ENCODE results near the gene KASH5. TPM values are rescaled to one million over a fixed set of nuclear protein-coding genes. Genes with fewer than 3 reads are reported as not detected.

KASH5 gene
- total and polyA plus RNA-seq, 2 experiments from 2014 or later = 0.44 TPM; not detected in 1

DNA sequence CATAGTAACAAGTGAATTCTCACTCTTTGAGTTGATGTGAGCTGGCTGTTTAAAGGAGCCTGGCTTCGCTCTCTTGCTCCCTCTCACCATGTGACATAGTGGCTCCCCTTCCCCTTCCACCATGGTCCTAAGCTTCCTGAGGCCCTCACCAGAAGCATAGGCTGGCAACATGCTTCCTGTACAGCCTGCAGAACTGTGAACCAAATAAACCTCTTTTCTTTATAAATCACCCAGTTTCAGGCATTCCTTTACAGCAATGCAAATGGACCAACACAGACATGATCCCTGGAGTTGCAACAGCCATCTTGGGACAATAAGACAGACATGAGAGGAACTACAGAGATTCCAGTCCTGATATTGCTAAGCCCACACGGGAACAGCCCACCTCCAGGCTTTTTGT lies 38.5 kb upstream of the KASH5 start:
- H3F3A ChIP-seq (replicated peaks; ENCODE audit: low read depth) = 0 out of 2 replicates have a peak, but pooled peaks cover 10% of the 10 kb centered on the region
- H3K4me2 ChIP-seq = no peak overlapping the region
- TF ChIP-seq CTCF (conservative IDR thresholded peaks at IDR 0.05; ENCODE audit: low read depth in 2 of 2) = no peak
- no peak for TF ChIP-seq EZH2phosphoT487 (IDR thresholded peaks at IDR 0.05; ENCODE audit: unreplicated experiment)
- TF ChIP-seq, protein P1, sequence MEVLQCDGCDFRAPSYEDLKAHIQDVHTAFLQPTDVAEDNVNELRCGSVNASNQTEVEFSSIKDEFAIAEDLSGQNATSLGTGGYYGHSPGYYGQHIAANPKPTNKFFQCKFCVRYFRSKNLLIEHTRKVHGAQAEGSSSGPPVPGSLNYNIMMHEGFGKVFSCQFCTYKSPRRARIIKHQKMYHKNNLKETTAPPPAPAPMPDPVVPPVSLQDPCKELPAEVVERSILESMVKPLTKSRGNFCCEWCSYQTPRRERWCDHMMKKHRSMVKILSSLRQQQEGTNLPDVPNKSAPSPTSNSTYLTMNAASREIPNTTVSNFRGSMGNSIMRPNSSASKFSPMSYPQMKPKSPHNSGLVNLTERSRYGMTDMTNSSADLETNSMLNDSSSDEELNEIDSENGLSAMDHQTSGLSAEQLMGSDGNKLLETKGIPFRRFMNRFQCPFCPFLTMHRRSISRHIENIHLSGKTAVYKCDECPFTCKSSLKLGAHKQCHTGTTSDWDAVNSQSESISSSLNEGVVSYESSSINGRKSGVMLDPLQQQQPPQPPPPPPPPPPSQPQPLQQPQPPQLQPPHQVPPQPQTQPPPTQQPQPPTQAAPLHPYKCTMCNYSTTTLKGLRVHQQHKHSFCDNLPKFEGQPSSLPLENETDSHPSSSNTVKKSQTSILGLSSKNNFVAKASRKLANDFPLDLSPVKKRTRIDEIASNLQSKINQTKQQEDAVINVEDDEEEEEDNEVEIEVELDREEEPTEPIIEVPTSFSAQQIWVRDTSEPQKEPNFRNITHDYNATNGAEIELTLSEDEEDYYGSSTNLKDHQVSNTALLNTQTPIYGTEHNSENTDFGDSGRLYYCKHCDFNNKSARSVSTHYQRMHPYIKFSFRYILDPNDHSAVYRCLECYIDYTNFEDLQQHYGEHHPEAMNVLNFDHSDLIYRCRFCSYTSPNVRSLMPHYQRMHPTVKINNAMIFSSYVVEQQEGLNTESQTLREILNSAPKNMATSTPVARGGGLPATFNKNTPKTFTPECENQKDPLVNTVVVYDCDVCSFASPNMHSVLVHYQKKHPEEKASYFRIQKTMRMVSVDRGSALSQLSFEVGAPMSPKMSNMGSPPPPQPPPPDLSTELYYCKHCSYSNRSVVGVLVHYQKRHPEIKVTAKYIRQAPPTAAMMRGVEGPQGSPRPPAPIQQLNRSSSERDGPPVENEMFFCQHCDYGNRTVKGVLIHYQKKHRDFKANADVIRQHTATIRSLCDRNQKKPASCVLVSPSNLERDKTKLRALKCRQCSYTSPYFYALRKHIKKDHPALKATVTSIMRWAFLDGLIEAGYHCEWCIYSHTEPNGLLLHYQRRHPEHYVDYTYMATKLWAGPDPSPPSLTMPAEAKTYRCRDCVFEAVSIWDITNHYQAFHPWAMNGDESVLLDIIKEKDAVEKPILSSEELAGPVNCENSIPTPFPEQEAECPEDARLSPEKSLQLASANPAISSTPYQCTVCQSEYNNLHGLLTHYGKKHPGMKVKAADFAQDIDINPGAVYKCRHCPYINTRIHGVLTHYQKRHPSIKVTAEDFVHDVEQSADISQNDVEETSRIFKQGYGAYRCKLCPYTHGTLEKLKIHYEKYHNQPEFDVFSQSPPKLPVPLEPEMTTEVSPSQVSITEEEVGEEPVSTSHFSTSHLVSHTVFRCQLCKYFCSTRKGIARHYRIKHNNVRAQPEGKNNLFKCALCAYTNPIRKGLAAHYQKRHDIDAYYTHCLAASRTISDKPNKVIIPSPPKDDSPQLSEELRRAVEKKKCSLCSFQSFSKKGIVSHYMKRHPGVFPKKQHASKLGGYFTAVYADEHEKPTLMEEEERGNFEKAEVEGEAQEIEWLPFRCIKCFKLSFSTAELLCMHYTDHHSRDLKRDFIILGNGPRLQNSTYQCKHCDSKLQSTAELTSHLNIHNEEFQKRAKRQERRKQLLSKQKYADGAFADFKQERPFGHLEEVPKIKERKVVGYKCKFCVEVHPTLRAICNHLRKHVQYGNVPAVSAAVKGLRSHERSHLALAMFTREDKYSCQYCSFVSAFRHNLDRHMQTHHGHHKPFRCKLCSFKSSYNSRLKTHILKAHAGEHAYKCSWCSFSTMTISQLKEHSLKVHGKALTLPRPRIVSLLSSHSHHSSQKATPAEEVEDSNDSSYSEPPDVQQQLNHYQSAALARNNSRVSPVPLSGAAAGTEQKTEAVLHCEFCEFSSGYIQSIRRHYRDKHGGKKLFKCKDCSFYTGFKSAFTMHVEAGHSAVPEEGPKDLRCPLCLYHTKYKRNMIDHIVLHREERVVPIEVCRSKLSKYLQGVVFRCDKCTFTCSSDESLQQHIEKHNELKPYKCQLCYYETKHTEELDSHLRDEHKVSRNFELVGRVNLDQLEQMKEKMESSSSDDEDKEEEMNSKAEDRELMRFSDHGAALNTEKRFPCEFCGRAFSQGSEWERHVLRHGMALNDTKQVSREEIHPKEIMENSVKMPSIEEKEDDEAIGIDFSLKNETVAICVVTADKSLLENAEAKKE (CRISPR knock-in tag; IDR thresholded peaks at IDR 0.05) = no peak
- no peak for TF ChIP-seq POLR2AphosphoS5 (IDR thresholded peaks at IDR 0.05; ENCODE audit: low read depth)
- TF ChIP-seq ZNF331 (CRISPR knock-in tag; IDR thresholded peaks at IDR 0.05; ENCODE audit: low read depth) = no peak
- no peak for TF ChIP-seq NANOG (IDR thresholded peaks at IDR 0.05; ENCODE audit: borderline replicate concordance)
- no peak for TF ChIP-seq JUNB (IDR thresholded peaks at IDR 0.05; ENCODE audit: unreplicated experiment)
- no peak for TF ChIP-seq CREB1 (CRISPR knock-in tag; IDR thresholded peaks at IDR 0.05; ENCODE audit: low read depth)
- TF ChIP-seq ZNF114 (CRISPR knock-in tag; IDR thresholded peaks at IDR 0.05) = no peak
- TF ChIP-seq ETS1 (IDR thresholded peaks at IDR 0.05) = no peak
- TF ChIP-seq EZH2 (IDR thresholded peaks at IDR 0.05; ENCODE audit: low read depth, unreplicated experiment) = no peak
- TF ChIP-seq, protein P2, sequence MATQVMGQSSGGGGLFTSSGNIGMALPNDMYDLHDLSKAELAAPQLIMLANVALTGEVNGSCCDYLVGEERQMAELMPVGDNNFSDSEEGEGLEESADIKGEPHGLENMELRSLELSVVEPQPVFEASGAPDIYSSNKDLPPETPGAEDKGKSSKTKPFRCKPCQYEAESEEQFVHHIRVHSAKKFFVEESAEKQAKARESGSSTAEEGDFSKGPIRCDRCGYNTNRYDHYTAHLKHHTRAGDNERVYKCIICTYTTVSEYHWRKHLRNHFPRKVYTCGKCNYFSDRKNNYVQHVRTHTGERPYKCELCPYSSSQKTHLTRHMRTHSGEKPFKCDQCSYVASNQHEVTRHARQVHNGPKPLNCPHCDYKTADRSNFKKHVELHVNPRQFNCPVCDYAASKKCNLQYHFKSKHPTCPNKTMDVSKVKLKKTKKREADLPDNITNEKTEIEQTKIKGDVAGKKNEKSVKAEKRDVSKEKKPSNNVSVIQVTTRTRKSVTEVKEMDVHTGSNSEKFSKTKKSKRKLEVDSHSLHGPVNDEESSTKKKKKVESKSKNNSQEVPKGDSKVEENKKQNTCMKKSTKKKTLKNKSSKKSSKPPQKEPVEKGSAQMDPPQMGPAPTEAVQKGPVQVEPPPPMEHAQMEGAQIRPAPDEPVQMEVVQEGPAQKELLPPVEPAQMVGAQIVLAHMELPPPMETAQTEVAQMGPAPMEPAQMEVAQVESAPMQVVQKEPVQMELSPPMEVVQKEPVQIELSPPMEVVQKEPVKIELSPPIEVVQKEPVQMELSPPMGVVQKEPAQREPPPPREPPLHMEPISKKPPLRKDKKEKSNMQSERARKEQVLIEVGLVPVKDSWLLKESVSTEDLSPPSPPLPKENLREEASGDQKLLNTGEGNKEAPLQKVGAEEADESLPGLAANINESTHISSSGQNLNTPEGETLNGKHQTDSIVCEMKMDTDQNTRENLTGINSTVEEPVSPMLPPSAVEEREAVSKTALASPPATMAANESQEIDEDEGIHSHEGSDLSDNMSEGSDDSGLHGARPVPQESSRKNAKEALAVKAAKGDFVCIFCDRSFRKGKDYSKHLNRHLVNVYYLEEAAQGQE (IDR thresholded peaks at IDR 0.05; ENCODE audit: unreplicated experiment) = no peak
- TF ChIP-seq STAT1 (IDR thresholded peaks at IDR 0.05; ENCODE audit: unreplicated experiment) = no peak
- H3K4me3 ChIP-seq = no peak overlapping the region
- peaks cover 3% of the 10 kb centered on the region for H3K79me2 ChIP-seq (replicated peaks; ENCODE audit: insufficient read depth)
- Mint-ChIP-seq H3K27me3 (ENCODE audit: insufficient read depth, low read depth, poor library complexity) (peaks cover 20% of the 10 kb centered on the region), H3K27ac (0 out of 2 replicates have a peak overlapping the region, but pooled peaks have one; percentile 35), H3K36me3 (ENCODE audit: low read depth) (peaks cover 97% of the 10 kb centered on the region), H3K4me1 (peaks cover 6% of the 10 kb centered on the region; the same call in 2 of the 3 replicates), H3K9me3 (peaks cover 3% of the 10 kb centered on the region; the same call in 1 of the 3 replicates), H3K4me3 (no peak overlapping the region)
- H3K27me3 ChIP-seq (ENCODE audit: insufficient read depth) = no peaks in the 10 kb centered on the region
- ATAC-seq (no peak), DNase-seq (ENCODE audit: low spot score) (no peak)
- no peaks in the 10 kb centered on the region for H3K4me1 ChIP-seq (ENCODE audit: insufficient read depth)
- H2AFZ ChIP-seq = no peak overlapping the region
- peaks cover 59% of the 10 kb centered on the region for H3K36me3 ChIP-seq (ENCODE audit: insufficient read depth)
- peaks cover 6% of the 10 kb centered on the region; the same call in 1 of the 2 replicates for H4K20me1 ChIP-seq (replicated peaks; ENCODE audit: insufficient read depth)
- no peak overlapping the region for H3K27ac ChIP-seq (ENCODE audit: low read depth)
- H3K9me2 ChIP-seq (ENCODE audit: insufficient read depth) = no peaks in the 10 kb centered on the region

Measured in GM23338 (cell line).